ENCODE measurements around the gene ZNF184. TPM values are rescaled to one million over a fixed set of nuclear protein-coding genes. Genes with fewer than 3 reads are reported as not detected.

ZNF184 gene
- total and polyA plus RNA-seq, 2 of the 4 experiments (the other 2 are of a cell fraction): 2.8 to 8.1 TPM

DNA sequence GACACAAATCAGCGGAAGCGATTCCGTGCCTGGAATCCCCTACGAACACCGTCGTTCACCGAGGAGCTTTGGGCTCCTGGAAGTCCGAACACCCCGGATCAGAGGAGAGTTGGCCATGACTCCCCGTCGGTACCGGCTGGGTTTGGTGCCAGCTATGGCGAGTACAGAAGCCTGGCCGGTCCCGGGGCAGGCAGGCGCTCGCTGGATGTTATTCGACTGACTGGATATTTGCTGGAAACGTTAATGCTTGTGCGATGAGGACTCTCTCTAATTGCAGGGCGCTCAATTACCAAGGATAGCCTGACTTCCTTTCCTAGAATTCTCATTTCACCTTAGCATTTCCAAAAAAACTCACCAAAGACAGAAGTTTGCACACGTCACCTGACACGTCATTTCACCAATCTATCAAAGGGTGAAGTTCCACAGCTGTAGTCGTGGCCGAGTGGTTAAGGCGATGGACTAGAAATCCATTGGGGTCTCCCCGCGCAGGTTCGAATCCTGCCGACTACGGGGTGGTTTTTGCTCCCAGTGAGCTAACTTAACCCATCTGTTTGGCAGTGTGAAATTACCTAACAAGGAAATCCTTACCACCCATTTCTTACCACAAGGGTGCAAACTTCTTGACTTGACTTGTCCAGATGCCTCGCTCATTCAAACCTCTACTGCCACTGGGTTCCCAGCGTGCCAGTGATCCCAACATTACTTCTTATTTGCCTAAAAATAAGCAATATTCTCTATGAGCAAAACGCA lies 22.7 kb upstream of the ZNF184 start:
- CTCF ChIA-PET: interaction anchor here (1.1 kb wide), 1 partner anchor 16 kb away, joined by 5 read pairs; no protein-coding TSS in a partner anchor

More for the DNA sequence above, 22.7 kb upstream of the ZNF184 start:
- Histone ChIP-seq H3K4me3 (ENCODE audit: insufficient read depth, low read depth, low read length) (peak overlapping the region; percentile 71), H2BK15ac (ENCODE audit: low read depth, low read length) (no peak overlapping the region), H3K27me3 (ENCODE audit: control insufficient read depth, insufficient read depth, low read length) (no peaks in the 10 kb centered on the region), H4K91ac (ENCODE audit: insufficient read depth, low read depth, low read length) (no peak overlapping the region), H4K20me1 (ENCODE audit: insufficient read depth, low read length) (no peaks in the 10 kb centered on the region), H3K4me1 (ENCODE audit: control insufficient read depth, insufficient read depth, low read length) (no peaks in the 10 kb centered on the region), H3K23ac (ENCODE audit: low read depth, low read length) (peak overlapping the region; percentile 28; the same call in 1 of the 2 replicates), H2AK5ac (ENCODE audit: low read depth, low read length) (no peak overlapping the region), H2BK120ac (ENCODE audit: low read depth, low read length) (no peak overlapping the region), H3K56ac (ENCODE audit: extremely low read depth, insufficient read depth, low read length) (peak overlapping the region; percentile 24; the same call in 1 of the 2 replicates), H3K9ac (ENCODE audit: low read depth, low read length) (peak overlapping the region; percentile 76), H2BK5ac (ENCODE audit: low read depth, low read length, poor library complexity, severe bottlenecking) (no peak overlapping the region), H3K4ac (ENCODE audit: low read depth, low read length) (no peak overlapping the region; the same call in 1 of the 2 replicates), H2AFZ (replicated peaks; ENCODE audit: low read length, poor library complexity) (peak overlapping the region; percentile 87), H3K9me1 (ENCODE audit: insufficient read depth, low read length) (no peaks in the 10 kb centered on the region), H2AK9ac (replicated peaks; ENCODE audit: low read depth, low read length, poor library complexity) (no peak overlapping the region), H4K5ac (ENCODE audit: low read depth, low read length) (no peak overlapping the region), H3K36me3 (ENCODE audit: control insufficient read depth, insufficient read depth, low read length) (no peaks in the 10 kb centered on the region), H3K4me2 (ENCODE audit: low read depth, low read length) (peak overlapping the region; percentile 89), H3K18ac (ENCODE audit: low read depth, low read length) (no peak overlapping the region), H4K8ac (ENCODE audit: low read depth in 2 of 2, low read length in 2 of 2) (no peak overlapping the region), H2BK20ac (ENCODE audit: low read depth, low read length) (no peak overlapping the region), H3K79me1 (ENCODE audit: low read depth in 1 of 2, low read length in 2 of 2) (no peaks in the 10 kb centered on the region), H3K27ac (ENCODE audit: insufficient read depth, low read length) (peak overlapping the region; percentile 19; the same call in 1 of the 2 replicates), H3K14ac (replicated peaks; ENCODE audit: low read depth, low read length) (no peak overlapping the region; the same call in 1 of the 2 replicates), H3K9me3 (ENCODE audit: control insufficient read depth, insufficient read depth, low read length) (no peaks in the 10 kb centered on the region)
- POLR2A ChIA-PET (ENCODE audit: unreplicated experiment): interaction anchor here (0.6 kb wide), 1 partner anchor 1510 kb away, joined by 3 read pairs; no protein-coding TSS in a partner anchor
- dilution Hi-C loops (cut with HindIII; ENCODE audit: low sequenced_read_pairs, unreplicated experiment) (no loop called here), in situ Hi-C loops (cut with MboI; ENCODE audit: low sequenced_read_pairs) (loop anchor here (25.0 kb wide), 1 partner anchor 1158 kb away; no protein-coding TSS in a partner anchor), intact Hi-C loops (cut with micrococcal nuclease) (loop anchor here (1.0 to 5.0 kb wide), 3 partner anchors 8 to 258 kb away; no protein-coding TSS in a partner anchor)
- whole genome bisulfite sequencing, 2 experiments (ENCODE audit: extremely low coverage in 2 of 2, insufficient read length in 1 of 2): 12% methylated on average over 4 of the region's 34 CpGs; no CpG with 5 or more reads in 1 of the 2 experiments
- TF ChIP-seq POLR2A (IDR thresholded peaks at IDR 0.05; ENCODE audit: low read depth, low read length) (no peak), BHLHE40 (IDR thresholded peaks at IDR 0.05; ENCODE audit: low read depth, low read length) (0 out of 2 replicates have a peak, but pooled peaks have one; percentile 38), MAFK (IDR thresholded peaks at IDR 0.05; ENCODE audit: low read depth, low read length) (no peak), SMC3 (IDR thresholded peaks at IDR 0.05; ENCODE audit: low read depth, low read length) (peak; percentile 2; the same call in 1 of the 2 replicates), RCOR1 (IDR thresholded peaks at IDR 0.05; ENCODE audit: insufficient replicate concordance, low read length) (peak; percentile 86), MXI1 (IDR thresholded peaks at IDR 0.05; ENCODE audit: borderline replicate concordance, low read depth, low read length) (no peak), MAZ (IDR thresholded peaks at IDR 0.05; ENCODE audit: borderline replicate concordance, low read depth, low read length) (no peak), FOS (IDR thresholded peaks at IDR 0.05; ENCODE audit: low read depth, low read length) (peak; percentile 80), CHD1 (IDR thresholded peaks at IDR 0.05; ENCODE audit: low read depth, low read length) (no peak)
- TF ChIP-seq, protein P1, sequence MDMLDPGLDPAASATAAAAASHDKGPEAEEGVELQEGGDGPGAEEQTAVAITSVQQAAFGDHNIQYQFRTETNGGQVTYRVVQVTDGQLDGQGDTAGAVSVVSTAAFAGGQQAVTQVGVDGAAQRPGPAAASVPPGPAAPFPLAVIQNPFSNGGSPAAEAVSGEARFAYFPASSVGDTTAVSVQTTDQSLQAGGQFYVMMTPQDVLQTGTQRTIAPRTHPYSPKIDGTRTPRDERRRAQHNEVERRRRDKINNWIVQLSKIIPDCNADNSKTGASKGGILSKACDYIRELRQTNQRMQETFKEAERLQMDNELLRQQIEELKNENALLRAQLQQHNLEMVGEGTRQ (IDR thresholded peaks at IDR 0.05; ENCODE audit: low read depth, low read length): peak; percentile 38; the same call in 1 of the 2 replicates
- TF ChIP-seq, protein P2, sequence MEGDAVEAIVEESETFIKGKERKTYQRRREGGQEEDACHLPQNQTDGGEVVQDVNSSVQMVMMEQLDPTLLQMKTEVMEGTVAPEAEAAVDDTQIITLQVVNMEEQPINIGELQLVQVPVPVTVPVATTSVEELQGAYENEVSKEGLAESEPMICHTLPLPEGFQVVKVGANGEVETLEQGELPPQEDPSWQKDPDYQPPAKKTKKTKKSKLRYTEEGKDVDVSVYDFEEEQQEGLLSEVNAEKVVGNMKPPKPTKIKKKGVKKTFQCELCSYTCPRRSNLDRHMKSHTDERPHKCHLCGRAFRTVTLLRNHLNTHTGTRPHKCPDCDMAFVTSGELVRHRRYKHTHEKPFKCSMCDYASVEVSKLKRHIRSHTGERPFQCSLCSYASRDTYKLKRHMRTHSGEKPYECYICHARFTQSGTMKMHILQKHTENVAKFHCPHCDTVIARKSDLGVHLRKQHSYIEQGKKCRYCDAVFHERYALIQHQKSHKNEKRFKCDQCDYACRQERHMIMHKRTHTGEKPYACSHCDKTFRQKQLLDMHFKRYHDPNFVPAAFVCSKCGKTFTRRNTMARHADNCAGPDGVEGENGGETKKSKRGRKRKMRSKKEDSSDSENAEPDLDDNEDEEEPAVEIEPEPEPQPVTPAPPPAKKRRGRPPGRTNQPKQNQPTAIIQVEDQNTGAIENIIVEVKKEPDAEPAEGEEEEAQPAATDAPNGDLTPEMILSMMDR (conservative IDR thresholded peaks at IDR 0.05; ENCODE audit: low read depth, low read length): peak; percentile 42
- ATAC-seq (ENCODE audit: low read depth): peak; percentile 94
- DNase-seq: peak; percentile 91
- no TSS peak for BruUV-seq (replicated peaks)

Data from IMR-90 (cell line).